HG03159 (cell line): ENCODE results near the gene ADGRF3.
"Not testable (repeated sequence)": the region's sequence is repeated elsewhere in the genome, so short reads cannot be mapped to it uniquely, and the experiment has no call there.

Experiments
- ATAC-seq: cut with Tn5 transposase; IDR thresholded peaks from one replicate; pipeline ENCODE4 v1.9.1; 2021; ENCODE audit warnings: mild to moderate bottlenecking, moderate library complexity; ENCODE audit not compliant: unreplicated experiment

ADGRF3 gene, protein sequence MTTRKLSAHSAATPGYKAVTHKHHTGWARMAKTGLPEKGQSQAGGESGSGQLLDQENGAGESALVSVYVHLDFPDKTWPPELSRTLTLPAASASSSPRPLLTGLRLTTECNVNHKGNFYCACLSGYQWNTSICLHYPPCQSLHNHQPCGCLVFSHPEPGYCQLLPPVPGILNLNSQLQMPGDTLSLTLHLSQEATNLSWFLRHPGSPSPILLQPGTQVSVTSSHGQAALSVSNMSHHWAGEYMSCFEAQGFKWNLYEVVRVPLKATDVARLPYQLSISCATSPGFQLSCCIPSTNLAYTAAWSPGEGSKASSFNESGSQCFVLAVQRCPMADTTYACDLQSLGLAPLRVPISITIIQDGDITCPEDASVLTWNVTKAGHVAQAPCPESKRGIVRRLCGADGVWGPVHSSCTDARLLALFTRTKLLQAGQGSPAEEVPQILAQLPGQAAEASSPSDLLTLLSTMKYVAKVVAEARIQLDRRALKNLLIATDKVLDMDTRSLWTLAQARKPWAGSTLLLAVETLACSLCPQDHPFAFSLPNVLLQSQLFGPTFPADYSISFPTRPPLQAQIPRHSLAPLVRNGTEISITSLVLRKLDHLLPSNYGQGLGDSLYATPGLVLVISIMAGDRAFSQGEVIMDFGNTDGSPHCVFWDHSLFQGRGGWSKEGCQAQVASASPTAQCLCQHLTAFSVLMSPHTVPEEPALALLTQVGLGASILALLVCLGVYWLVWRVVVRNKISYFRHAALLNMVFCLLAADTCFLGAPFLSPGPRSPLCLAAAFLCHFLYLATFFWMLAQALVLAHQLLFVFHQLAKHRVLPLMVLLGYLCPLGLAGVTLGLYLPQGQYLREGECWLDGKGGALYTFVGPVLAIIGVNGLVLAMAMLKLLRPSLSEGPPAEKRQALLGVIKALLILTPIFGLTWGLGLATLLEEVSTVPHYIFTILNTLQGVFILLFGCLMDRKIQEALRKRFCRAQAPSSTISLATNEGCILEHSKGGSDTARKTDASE

DNA sequence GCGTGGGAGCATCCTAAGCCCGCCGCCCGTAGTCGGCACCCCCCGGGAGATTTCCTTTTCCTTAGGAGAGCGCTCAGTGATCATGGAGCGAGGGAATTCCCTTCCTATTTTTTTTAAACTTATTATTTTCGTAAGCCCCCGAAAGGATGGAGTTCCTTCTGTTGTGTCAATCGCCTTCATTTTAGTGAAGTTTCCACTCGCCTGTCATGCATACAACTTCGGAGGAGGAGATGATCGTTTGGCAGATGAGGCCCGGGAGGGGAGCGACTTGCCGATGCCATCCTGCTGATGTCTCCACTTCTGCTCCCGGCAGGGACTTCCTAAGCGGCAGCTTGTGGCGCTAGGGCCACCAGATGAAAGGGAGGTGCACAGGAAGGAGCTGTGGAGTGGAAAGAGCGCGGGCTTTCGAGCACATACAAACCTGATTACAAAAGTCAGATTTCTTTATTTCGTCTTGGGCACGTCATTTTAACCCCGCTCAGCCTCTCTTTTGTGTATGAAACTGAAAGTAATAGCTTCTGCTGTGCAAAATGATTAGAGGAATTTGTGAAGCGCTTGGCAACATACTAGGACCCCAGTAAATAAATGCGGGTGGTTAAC lies at the start of gene ADGRF3:
Gene ADGRF3, minus strand, starts transcription at position 336 of the 600 bp plus-strand sequence. CDS start 555 bp downstream, outside the sequence.
- no peak for ATAC-seq

DNA sequence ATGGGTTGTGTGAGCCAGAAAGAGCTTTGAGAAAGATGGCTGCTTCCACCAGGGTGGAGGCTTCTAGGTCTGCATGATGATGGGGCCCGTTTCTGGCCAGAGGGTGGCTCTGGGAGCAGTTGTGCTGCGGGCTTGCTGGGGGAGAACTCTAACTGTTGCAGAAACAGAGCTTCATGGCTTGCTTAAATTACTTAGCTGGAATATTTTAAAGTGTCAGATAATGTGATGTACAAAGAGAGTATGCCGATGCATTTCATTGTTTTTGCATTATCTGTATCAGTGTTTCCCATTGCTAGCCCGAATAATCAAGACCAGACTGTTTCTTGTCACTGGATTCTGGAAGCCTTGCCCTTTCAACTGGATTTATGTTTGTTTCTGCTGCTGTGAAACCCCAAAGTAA lies 48.8 kb upstream of the ADGRF3 start:
- no peak for ATAC-seq

DNA sequence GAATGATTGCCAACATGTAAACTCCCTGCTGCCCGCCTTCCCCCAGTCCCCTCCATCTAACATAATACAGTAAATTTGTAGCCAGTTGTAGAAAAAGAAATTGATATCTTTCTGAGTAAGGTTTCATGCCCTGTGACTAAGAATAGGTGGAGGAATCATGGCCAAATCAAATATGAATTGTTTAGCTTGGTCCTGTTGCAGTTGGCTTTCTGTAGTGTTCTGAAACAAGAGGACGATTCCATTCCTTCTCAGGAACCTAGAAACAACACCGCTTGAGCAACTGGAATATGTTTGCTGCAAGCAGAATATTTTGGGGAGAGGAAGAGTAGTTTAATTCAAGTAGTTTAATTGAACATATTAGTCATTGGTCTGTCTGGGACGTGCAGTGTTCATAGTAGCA lies 48.1 kb upstream of the ADGRF3 start:
- ATAC-seq, result no peak

DNA sequence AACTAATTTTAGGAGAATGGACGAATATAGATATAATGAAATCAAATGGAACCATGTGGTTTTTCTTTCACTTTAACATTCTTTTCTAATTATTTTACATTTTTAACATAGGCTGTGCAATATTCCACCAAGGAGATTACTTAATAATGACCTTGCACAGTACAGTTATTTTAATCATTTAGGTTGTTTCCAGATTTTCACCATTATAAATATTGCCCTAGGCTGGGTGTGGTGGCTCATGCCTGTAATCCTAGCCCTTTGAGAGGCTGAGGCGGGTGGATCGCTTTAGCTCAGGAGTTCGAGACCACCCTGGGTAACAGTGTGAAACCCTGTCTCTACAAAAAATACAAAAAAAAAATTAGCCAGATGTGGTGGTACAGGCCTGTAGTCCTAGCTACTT lies 40.6 kb upstream of the ADGRF3 start:
- ATAC-seq, result no peak

DNA sequence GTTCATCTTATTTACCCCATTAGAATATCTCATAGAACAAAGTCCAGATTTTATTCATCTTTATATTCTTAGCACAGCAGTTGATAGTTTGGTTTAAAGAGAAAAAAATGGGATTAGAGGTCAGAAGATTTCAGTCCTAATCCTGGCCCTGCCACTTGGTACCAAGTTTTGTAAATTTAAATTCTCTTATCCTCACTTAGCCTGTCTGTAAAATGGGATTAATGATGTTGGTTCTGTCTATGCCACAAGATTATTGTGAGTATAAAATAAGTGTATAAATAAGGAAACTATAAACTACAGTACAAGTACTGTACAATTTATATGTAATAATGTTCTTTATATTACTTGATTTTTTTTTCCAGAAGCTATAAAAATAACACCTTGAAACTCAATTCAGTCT lies 38.0 kb upstream of the ADGRF3 start:
- no peak for ATAC-seq

DNA sequence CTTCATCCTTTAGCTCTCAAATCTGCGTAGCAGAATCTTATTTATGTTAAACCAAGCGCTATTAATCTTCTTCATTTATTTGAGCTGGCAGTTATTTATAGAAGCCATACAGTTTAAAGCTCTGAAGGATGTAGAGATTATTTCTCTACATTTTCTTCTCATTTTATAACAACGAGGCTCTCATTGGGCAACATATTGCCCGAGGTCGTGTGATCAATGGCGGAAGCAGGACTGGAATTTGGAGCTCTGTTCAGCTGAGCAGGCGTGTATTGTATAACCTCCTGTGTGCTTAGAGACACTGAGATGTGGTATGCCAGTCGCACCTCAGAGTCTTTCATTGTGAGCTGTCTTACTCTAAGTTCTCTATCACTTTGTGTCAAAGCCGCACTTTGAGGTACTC lies 37.6 kb upstream of the ADGRF3 start:
- no peak for ATAC-seq

DNA sequence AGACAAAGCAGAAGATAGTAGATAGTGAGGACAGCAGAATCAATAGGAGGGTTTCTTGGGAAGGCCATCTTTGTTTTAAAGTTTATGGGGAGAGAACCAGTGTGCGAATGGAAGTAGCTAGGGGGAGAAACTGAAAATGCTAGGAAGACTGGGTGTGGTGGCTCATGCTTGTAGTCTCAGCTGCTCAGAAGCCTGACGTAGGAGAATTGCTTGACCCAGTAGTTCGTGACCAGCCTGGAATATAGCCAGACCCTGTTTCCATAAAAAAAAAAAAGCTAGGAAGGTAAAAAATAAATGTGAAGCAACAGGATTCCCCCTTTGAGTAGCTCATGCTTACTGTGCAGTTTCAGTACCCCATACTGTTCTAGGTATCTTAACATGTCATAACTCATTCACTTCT lies 36.0 kb upstream of the ADGRF3 start:
- no peak for ATAC-seq

DNA sequence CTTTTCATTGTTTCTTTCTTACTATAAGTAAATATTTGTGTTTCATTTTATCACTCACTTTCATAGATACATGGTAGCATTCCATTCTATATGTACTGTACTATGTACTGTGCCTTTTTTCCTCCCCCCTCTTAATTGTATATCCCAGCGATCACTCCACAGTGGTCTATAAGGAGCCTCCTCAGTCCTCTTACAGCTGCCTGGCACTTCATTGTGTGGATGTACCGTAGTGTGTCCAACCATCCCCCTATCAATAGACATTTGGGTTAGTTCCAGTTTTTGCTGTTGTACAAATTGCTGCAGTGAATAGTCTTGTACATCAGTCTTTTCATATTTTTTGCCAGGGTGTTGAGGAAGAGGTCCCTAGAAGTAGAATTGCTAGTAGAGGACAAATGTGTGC lies 33.7 kb upstream of the ADGRF3 start:
- ATAC-seq, result no peak

DNA sequence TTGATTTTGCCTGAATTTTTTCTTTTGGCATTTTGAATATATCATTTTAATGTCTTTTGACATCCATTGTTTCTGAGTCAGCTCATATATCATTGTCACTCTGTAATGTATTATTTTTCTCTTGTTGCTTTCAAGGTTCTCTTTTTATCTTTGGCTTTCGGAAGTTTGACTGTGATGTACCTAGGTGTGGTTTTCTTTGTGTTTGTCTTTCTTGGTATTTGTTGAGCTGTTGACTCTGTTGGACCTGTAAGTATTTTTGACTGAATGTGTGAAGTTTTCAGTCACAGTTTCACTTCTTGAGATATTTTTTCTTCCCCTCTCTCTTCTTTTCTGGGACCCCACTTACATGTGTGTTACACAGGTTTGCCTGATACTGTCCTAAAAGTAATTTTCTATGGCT lies 30.2 kb upstream of the ADGRF3 start:
- ATAC-seq, result no peak

DNA sequence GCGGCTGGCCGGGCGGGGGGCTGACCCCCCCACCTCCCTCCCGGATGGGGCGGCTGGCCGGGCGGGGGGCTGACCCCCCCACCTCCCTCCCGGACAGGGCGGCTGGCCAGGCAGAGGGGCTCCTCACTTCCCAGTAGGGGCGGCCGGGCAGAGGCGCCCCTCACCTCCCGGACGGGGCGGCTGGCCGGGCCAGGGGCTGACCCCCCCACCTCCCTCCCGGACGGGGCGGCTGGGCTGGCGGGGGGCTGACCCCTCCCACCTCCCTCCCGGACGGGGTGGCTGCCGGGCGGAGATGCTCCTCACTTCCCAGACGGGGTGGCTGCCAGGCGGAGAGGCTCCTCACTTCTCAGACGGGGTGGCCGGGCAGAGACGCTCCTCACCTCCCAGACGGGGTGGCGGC lies 24.3 kb upstream of the ADGRF3 start:
- ATAC-seq, result not testable (repeated sequence)

DNA sequence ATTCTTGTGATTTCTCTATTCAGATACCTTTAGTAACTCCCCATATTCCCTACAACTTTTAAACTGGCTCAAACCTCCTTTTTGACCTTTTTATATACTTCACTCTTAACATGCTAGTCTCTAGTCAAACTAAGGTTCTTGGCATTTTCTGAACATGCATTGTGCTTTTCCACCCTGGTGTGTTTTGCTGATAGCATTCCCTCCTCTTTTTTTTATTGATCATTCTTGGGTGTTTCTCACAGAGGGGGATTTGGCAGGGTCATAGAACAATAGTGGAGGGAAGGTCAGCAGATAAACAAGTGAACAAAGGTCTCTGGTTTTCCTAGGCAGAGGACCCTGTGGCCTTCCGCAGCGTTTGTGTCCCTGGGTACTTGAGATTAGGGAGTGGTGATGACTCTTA lies 23.1 kb upstream of the ADGRF3 start:
- ATAC-seq, result not testable (repeated sequence)

DNA sequence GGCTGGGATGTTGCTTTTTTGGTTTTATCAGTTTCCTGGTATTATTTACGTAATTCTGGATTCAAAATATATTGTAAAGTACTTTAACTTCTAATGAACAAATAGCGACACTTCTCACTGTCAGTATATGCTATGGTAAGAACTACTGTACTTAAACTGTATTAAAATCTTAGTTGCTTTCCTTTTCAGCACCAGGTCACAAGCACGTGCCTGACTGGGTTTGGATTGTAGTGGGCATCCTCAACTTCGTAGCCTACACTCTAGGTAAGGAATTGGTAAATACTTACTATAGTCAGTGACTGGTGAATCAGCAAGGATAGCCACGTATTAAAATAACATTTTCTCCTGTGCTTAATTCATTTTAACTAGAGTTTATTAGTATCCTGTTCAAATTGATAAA lies 20.4 kb upstream of the ADGRF3 start:
- ATAC-seq, result no peak

DNA sequence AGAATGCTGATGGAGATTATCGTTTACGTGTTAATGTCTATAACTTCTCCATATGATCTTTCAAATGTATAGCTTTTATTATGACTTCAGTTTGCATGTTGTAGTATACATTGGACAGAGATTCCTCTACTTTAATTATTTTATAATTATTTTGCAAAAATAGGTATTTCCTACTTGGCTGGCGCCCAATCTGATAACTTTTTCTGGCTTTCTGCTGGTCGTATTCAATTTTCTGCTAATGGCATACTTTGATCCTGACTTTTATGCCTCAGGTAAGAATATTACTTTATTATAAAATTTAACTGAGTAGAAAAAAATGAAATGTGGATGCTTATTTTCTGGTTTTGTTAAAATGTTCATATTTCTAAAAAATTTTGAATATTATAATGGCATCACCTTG lies 18.1 kb upstream of the ADGRF3 start:
- ATAC-seq, result no peak

DNA sequence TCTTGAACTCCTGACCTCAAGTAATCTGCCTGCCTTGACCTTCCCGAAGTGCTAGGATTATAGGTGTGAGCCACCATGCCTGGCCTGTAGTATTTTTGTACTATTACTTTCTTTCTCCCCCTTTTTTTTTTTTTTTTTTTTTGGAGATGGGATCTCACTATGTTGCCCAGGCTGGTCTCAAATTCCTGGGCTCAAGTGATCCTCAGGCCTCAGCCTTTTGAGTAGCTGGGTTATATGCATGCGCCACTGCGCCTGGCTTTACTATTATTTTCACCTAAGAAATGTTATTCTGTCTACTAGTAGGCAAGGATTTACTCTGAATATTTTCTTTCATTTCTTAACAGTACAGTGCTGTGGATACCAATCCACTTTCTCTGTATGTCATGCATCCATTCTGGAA lies 17.4 kb upstream of the ADGRF3 start:
- ATAC-seq, result no peak

DNA sequence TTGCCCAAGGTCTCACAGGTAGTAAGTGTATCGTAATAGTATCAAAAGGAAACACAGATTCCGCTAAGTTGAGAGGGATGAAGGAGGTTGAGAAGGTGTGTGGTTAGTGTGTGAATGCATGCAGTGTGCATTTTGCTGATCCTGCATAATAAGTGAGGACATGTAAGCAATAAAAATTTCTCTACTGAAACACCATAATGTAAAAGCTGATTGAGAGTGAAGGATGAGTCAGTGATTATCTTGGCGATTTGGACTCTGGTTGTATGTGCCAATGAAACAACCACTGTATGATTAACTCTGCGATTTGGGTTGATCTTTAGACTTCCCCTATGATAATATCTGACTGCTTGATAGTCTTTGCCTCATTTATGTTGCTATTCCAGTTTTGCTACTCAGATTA lies 16.7 kb upstream of the ADGRF3 start:
- ATAC-seq, result no peak

DNA sequence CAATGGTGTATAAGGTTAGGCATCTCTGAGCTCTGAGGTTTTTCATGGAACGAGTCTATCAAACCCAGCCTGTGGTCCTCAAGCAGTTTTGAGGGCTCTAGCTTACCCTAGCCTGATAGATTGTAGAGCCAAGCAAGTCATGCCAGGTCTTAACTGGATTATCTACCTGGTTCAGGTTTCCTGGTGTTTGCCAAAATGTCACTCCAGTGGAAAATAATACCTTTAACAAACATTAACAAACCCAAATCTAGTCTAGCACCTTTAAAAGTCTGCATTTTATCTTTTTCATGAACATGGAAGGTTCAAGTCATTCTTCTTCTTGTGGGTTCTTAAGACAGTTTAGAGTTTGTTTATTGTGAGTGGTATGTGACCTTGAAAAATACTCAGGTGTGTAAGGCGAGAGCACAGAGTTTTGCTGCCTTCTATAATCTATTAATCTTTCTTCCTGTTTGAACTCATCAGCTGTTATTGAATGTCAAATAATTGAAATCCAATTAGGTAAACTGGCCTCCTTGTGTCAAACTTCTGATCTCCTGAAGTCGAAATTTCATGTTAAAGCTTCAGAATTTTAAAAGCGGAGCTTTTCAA lies 13.4 kb upstream of the ADGRF3 start:
- ATAC-seq, result no peak

DNA sequence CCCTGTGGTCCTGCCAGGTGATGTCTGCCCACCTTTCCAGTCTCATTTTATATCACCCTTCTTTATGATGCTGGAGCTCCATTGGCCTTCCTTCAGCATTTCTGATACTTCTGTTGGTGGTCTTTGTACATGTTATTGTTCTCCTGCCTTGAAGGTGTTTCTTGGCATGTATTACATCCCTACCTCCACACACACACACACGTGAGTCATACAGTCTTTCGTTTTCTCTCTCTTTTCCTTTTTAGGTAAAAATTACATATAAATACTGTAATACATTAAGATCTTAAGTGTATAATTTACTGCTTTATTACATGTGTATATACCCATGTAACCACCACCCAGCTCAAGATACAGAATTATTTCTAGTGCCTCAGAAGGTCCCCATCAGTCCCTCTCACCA lies 10.2 kb upstream of the ADGRF3 start:
- no peak for ATAC-seq

DNA sequence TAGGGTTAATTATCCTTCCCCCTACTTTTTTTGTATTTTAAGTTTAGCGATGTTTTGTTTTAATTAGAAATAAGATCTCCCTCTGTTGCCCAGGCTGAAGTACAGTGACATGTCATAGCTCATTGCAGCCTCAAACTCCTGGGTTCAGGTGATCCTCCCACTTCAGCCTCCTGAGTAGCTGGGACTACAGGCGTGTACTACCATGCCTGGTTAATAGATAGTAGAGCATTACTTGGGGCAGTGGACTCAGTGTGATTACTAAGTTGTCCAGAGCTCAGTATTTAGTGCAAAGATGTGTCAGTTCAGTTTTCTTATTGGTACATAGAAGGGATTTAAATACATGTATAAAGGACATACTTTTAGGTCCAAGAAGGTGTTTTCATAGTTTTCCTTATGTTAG lies 9.5 kb upstream of the ADGRF3 start:
- no peak for ATAC-seq

DNA sequence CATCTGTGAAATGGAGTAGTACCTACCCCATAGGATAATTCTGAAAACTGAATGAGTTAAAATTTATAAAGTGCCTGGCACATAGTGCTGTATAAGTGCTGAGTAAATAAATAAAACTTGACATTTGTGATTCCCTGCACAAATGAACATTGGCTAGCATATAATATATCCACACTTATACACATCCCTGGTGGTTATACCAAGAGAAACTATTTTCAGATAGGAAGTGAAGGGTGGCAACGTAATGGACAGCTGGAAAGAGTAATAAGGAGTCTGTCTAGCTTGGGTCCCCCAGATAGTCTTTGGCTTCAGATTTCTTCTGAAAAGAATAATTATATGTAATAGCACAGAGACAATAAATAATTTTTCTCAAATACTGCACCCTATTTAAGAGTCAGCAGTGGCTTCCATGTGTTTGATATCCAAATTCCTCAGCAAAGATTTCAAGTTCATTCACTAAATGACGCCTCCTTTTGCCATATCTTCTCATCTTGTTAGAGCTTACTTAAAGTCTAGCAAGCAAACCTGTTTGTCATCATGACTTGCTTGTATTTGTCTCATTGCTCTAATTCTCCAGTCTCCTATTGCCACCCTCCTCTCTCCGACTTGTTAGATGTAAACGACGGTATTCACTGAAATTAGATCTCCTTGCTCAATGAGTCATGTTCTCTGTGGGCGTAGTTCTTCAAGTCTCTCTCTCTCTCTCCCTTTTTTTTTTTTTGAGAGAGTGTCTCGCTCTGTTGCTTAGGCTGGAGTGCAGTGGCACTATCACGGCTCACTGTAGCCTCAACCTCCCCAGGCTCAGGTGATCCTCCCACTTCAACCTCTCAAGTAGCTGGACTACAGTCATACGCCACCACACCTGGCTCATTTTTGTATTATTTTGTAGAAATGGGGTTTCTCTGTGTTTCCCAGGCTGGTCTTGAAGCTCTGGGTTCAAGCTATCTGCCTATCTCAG lies 8.7 kb upstream of the ADGRF3 start:
- no peak for ATAC-seq

DNA sequence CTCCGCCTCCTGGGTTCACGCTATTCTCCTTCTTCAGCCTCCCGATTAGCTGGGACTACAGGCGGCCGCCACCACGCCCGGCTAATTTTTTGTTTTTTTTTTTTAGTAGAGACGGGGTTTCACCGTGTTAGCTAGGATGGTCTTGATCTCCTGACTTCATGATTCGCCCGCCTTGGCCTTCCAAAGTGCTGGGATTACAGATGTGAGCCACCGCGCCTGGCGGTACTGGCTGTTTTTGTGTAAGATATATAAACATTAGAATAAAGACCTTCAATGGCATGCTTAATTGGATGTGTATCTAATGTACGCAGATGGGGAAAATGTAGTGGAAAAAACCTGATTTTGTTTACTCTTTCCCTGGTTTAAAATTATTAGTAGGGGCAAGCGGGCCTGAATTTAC lies 7.9 kb upstream of the ADGRF3 start:
- not testable (repeated sequence) for ATAC-seq
